Measurements from ENCODE around the gene CMSS1. TPM values are rescaled to one million over a fixed set of nuclear protein-coding genes. Genes with fewer than 3 reads are reported as not detected.

The CMSS1 gene
- total and polyA plus RNA-seq, 2 donors (not counting 1 experiment from before 2014, with no cell fraction given) = 7.3 to 22.8 TPM

GRCh38 chr3:100067589-100067988, 249.9 kb downstream of the CMSS1 start:
- H3K27ac Mint-ChIP-seq = no peak overlapping the region
- Histone ChIP-seq H3K4me3 (ENCODE audit: control extremely low read depth in 1 of 5, extremely low read depth in 1 of 5, insufficient read depth in 1 of 5, low read depth in 2 of 5, low read length in 4 of 5) (no peak overlapping the region), H3K9me3 (ENCODE audit: control extremely low read depth in 1 of 3, control insufficient read depth in 2 of 3, insufficient read depth in 1 of 3, low read length in 2 of 3) (no peaks in the 10 kb centered on the region), H3K4me1 (ENCODE audit: control insufficient read depth in 2 of 2, insufficient read depth in 2 of 2, low read length in 2 of 2) (peaks cover 24 to 25% of the 10 kb centered on the region in 2 donors), H3K27me3 (replicated peaks in 1 of 4; ENCODE audit: control extremely low read depth in 1 of 4, control insufficient read depth in 3 of 4, insufficient read depth in 4 of 4, low read length in 3 of 4) (no peaks in the 10 kb centered on the region), H3K27ac (ENCODE audit: low read length in 2 of 2) (no peak overlapping the region), H3K36me3 (replicated peaks in 1 of 2; ENCODE audit: control extremely low read depth in 1 of 2, control insufficient read depth in 1 of 2, extremely low read depth in 1 of 2, insufficient read depth in 2 of 2, low read length in 1 of 2) (no peaks in the 10 kb centered on the region), H3K9ac (ENCODE audit: low read length) (no peak overlapping the region), H2AFZ (ENCODE audit: insufficient read depth, low read depth, low read length, poor library complexity, severe bottlenecking) (no peak overlapping the region), H3K4me2 (replicated peaks; ENCODE audit: low read depth, low read length, poor library complexity, severe bottlenecking) (no peak overlapping the region), H4K20me1 (ENCODE audit: control insufficient read depth, insufficient read depth, low read length, poor library complexity, severe bottlenecking) (no peaks in the 10 kb centered on the region), H3K79me2 (ENCODE audit: control insufficient read depth, insufficient read depth, low read length) (no peaks in the 10 kb centered on the region)
- no peak overlapping the region for H3K4me3 Mint-ChIP-seq
- H3K27me3 Mint-ChIP-seq = no peaks in the 10 kb centered on the region
- no peak for DNase-seq
- H3K4me1 Mint-ChIP-seq = peaks cover 30% of the 10 kb centered on the region
- no peak for ATAC-seq (ENCODE audit: low read depth)
- intact Hi-C loops (cut with micrococcal nuclease) = loop anchor here (5.0 kb wide), 1 partner anchor 235 kb away; no protein-coding TSS in a partner anchor
- H3K9me3 Mint-ChIP-seq (ENCODE audit: insufficient read depth) = no peaks in the 10 kb centered on the region
- ChIA-PET POLR2A (no interaction called here), CTCF (interaction anchor here (1.5 to 7.8 kb wide), 2 partner anchors 108 to 187 kb away, joined by 3 to 78 read pairs; no protein-coding TSS in a partner anchor)
- TF ChIP-seq EZH2 (IDR thresholded peaks at IDR 0.05; ENCODE audit: borderline replicate concordance, insufficient read depth, low read depth, low read length, poor library complexity, severe bottlenecking) (no peak), CTCF (IDR thresholded peaks at IDR 0.05) (no peak)

- H3K36me3 ChIP-seq (replicated peaks in 1 of 2; ENCODE audit: control extremely low read depth in 1 of 2, control insufficient read depth in 1 of 2, extremely low read depth in 1 of 2, insufficient read depth in 2 of 2, low read length in 1 of 2) = no peaks in the 10 kb centered on the region
- Mint-ChIP-seq H3K27me3 (no peaks in the 10 kb centered on the region), H3K4me1 (peaks cover 42% of the 10 kb centered on the region), H3K9me3 (ENCODE audit: insufficient read depth) (no peaks in the 10 kb centered on the region), H3K27ac (peak overlapping the region; percentile 57), H3K4me3 (peak overlapping the region; percentile 53)
- ATAC-seq (ENCODE audit: low read depth) = peak; percentile 95
- TF ChIP-seq CTCF (IDR thresholded peaks at IDR 0.05) (peak; percentile 86), EZH2 (IDR thresholded peaks at IDR 0.05; ENCODE audit: borderline replicate concordance, insufficient read depth, low read depth, low read length, poor library complexity, severe bottlenecking) (no peak)
- peak overlapping the region; percentile 42 for H3K4me2 ChIP-seq (replicated peaks; ENCODE audit: low read depth, low read length, poor library complexity, severe bottlenecking)
- peaks cover 37% of the 10 kb centered on the region in 2 donors for H3K4me1 ChIP-seq (ENCODE audit: control insufficient read depth in 2 of 2, insufficient read depth in 2 of 2, low read length in 2 of 2)
- no peak overlapping the region for H3K27ac ChIP-seq (ENCODE audit: low read length in 2 of 2)
- H4K20me1 ChIP-seq (ENCODE audit: control insufficient read depth, insufficient read depth, low read length, poor library complexity, severe bottlenecking) = no peaks in the 10 kb centered on the region
- DNase-seq = peak; percentile 84
- no peak overlapping the region for H2AFZ ChIP-seq (ENCODE audit: insufficient read depth, low read depth, low read length, poor library complexity, severe bottlenecking)
- H3K9ac ChIP-seq (ENCODE audit: low read length) = no peak overlapping the region
- 0% methylated on average over 3 of the region's 5 CpGs for WGBS (ENCODE audit: insufficient coverage)
- no peaks in the 10 kb centered on the region for H3K79me2 ChIP-seq (ENCODE audit: control insufficient read depth, insufficient read depth, low read length)
- H3K4me3 ChIP-seq (ENCODE audit: control extremely low read depth in 1 of 5, extremely low read depth in 1 of 5, insufficient read depth in 1 of 5, low read depth in 2 of 5, low read length in 4 of 5) = no peak overlapping the region
- CTCF ChIA-PET = interaction anchor here (0.7 to 7.8 kb wide), 34 partner anchors 8 to 522 kb away, joined by 3 to 78 read pairs (median 4); partner anchors contain the start of gene TBC1D23
- no peaks in the 10 kb centered on the region for H3K27me3 ChIP-seq (replicated peaks in 1 of 4; ENCODE audit: control extremely low read depth in 1 of 4, control insufficient read depth in 3 of 4, insufficient read depth in 4 of 4, low read length in 3 of 4)
- H3K9me3 ChIP-seq (ENCODE audit: control extremely low read depth in 1 of 3, control insufficient read depth in 2 of 3, insufficient read depth in 1 of 3, low read length in 2 of 3) = no peaks in the 10 kb centered on the region
- POLR2A ChIA-PET = interaction anchor here (0.7 kb wide), 1 partner anchor 237 kb away, joined by 5 read pairs; no protein-coding TSS in a partner anchor
- intact Hi-C loops (cut with micrococcal nuclease) = loop anchor here (1.0 to 5.0 kb wide), 4 partner anchors 22 to 521 kb away; no protein-coding TSS in a partner anchor
Measured at GRCh38 chr3:100068826-100069225, 251.2 kb downstream of the CMSS1 start.

Data from B cell (primary cell).